ENCODE results near the gene NOTUM. TPM values are rescaled to one million over a fixed set of nuclear protein-coding genes. Genes with fewer than 3 reads are reported as not detected.

Gene NOTUM
- total RNA-seq, 1 donor from 2014 or later = 1.7 TPM

- Histone ChIP-seq H3K9me3 (ENCODE audit: insufficient read depth, low read depth, low read length) (no peaks in the 10 kb centered on the region), H3K4me1 (ENCODE audit: insufficient read depth, low read length) (no peaks in the 10 kb centered on the region), H3K4me3 (ENCODE audit: insufficient read depth, low read depth, low read length) (no peak overlapping the region), H3K27ac (ENCODE audit: low read depth, low read length) (no peak overlapping the region), H3K79me2 (ENCODE audit: insufficient read depth, low read length) (no peaks in the 10 kb centered on the region), H3K27me3 (ENCODE audit: insufficient read depth, low read length) (peaks cover 5% of the 10 kb centered on the region), H3K4me2 (ENCODE audit: low read length) (no peak overlapping the region), H2AFZ (ENCODE audit: low read depth, low read length) (no peak overlapping the region), H3K9ac (ENCODE audit: low read length) (no peak overlapping the region), H3K36me3 (ENCODE audit: insufficient read depth, low read length) (no peaks in the 10 kb centered on the region), H4K20me1 (ENCODE audit: insufficient read depth, low read length) (no peaks in the 10 kb centered on the region)
- Mint-ChIP-seq H3K4me3 (ENCODE audit: unreplicated experiment) (no peak overlapping the region), H3K9me3 (ENCODE audit: unreplicated experiment) (no peaks in the 10 kb centered on the region), H3K27me3 (ENCODE audit: low read depth, unreplicated experiment) (peaks cover 11% of the 10 kb centered on the region), H3K36me3 (ENCODE audit: low read depth, unreplicated experiment) (no peaks in the 10 kb centered on the region), H3K4me1 (ENCODE audit: low read depth, unreplicated experiment) (no peaks in the 10 kb centered on the region), H3K27ac (ENCODE audit: unreplicated experiment) (no peak overlapping the region)
- FAIRE-seq (no peak), DNase-seq (ENCODE audit: low read depth) (no peak)
- TF ChIP-seq CTCF (IDR thresholded peaks at IDR 0.05; ENCODE audit: insufficient read depth, low read depth, low read length) = no peak
- no peak for TF ChIP-seq EZH2 (IDR thresholded peaks at IDR 0.05; ENCODE audit: insufficient read depth, low read length)
Measured at GRCh38 chr17:81948635-81949378, 12.2 kb downstream of the NOTUM start.

GRCh38 chr17:81947189-81947588 lies 13.8 kb downstream of the NOTUM start, which contains the start of gene MYADML2:
Gene MYADML2 (minus strand): TSS chr17:81947233. CDS start chr17:81941741, 5,492 bp downstream.
- H3K4me1 ChIP-seq (ENCODE audit: insufficient read depth, low read length) = no peaks in the 10 kb centered on the region
- H3K4me2 ChIP-seq (ENCODE audit: low read length) = no peak within 1 kb of the TSS
- Mint-ChIP-seq H3K27ac (ENCODE audit: unreplicated experiment) (no peak within 1 kb of the TSS), H3K4me1 (ENCODE audit: low read depth, unreplicated experiment) (no peaks in the 10 kb centered on the region), H3K27me3 (ENCODE audit: low read depth, unreplicated experiment) (peaks cover 11% of the 10 kb centered on the region), H3K4me3 (ENCODE audit: unreplicated experiment) (no peak within 1 kb of the TSS), H3K36me3 (ENCODE audit: low read depth, unreplicated experiment) (no peaks in the 10 kb centered on the region), H3K9me3 (ENCODE audit: unreplicated experiment) (no peaks in the 10 kb centered on the region)
- H3K4me3 ChIP-seq (ENCODE audit: insufficient read depth, low read depth, low read length) = no peak within 1 kb of the TSS
- H3K79me2 ChIP-seq (ENCODE audit: insufficient read depth, low read length) = no peaks in the 10 kb centered on the region
- DNase-seq (ENCODE audit: low read depth) (no peak), FAIRE-seq (no peak)
- H3K9ac ChIP-seq (ENCODE audit: low read length) = no peak within 1 kb of the TSS
- no peaks in the 10 kb centered on the region for H3K9me3 ChIP-seq (ENCODE audit: insufficient read depth, low read depth, low read length)
- no peak within 1 kb of the TSS for H3K27ac ChIP-seq (ENCODE audit: low read depth, low read length)
- no peaks in the 10 kb centered on the region for H4K20me1 ChIP-seq (ENCODE audit: insufficient read depth, low read length)
- no peaks in the 10 kb centered on the region for H3K36me3 ChIP-seq (ENCODE audit: insufficient read depth, low read length)
- no peak within 1 kb of the TSS for H2AFZ ChIP-seq (ENCODE audit: low read depth, low read length)
- H3K27me3 ChIP-seq (ENCODE audit: insufficient read depth, low read length) = peaks cover 7% of the 10 kb centered on the region
- TF ChIP-seq CTCF (IDR thresholded peaks at IDR 0.05; ENCODE audit: insufficient read depth, low read depth, low read length) = no peak
- TF ChIP-seq EZH2 (IDR thresholded peaks at IDR 0.05; ENCODE audit: insufficient read depth, low read length) = no peak

- no peak for DNase-seq (ENCODE audit: low read depth)
- Histone ChIP-seq H3K9me3 (ENCODE audit: insufficient read depth, low read depth, low read length) (no peaks in the 10 kb centered on the region), H3K79me2 (ENCODE audit: insufficient read depth, low read length) (no peaks in the 10 kb centered on the region), H3K4me2 (ENCODE audit: low read length) (no peak overlapping the region), H3K9ac (ENCODE audit: low read length) (no peak overlapping the region), H4K20me1 (ENCODE audit: insufficient read depth, low read length) (no peaks in the 10 kb centered on the region), H3K27me3 (ENCODE audit: insufficient read depth, low read length) (peaks cover 13% of the 10 kb centered on the region), H3K4me3 (ENCODE audit: insufficient read depth, low read depth, low read length) (no peak overlapping the region), H3K27ac (ENCODE audit: low read depth, low read length) (no peak overlapping the region), H3K36me3 (ENCODE audit: insufficient read depth, low read length) (no peaks in the 10 kb centered on the region), H2AFZ (ENCODE audit: low read depth, low read length) (no peak overlapping the region), H3K4me1 (ENCODE audit: insufficient read depth, low read length) (no peaks in the 10 kb centered on the region)
- Mint-ChIP-seq H3K4me3 (ENCODE audit: unreplicated experiment) (no peak overlapping the region), H3K4me1 (ENCODE audit: low read depth, unreplicated experiment) (no peaks in the 10 kb centered on the region), H3K27ac (ENCODE audit: unreplicated experiment) (no peak overlapping the region), H3K9me3 (ENCODE audit: unreplicated experiment) (no peaks in the 10 kb centered on the region), H3K27me3 (ENCODE audit: low read depth, unreplicated experiment) (peaks cover 11% of the 10 kb centered on the region), H3K36me3 (ENCODE audit: low read depth, unreplicated experiment) (no peaks in the 10 kb centered on the region)
- TF ChIP-seq EZH2 (IDR thresholded peaks at IDR 0.05; ENCODE audit: insufficient read depth, low read length) (no peak), CTCF (IDR thresholded peaks at IDR 0.05; ENCODE audit: insufficient read depth, low read depth, low read length) (no peak)
- FAIRE-seq = no peak
Measured at GRCh38 chr17:81944858-81945257, 16.1 kb downstream of the NOTUM start.
